Ascending aorta (tissue), 2 donors: ENCODE data around the gene VEZT. TPM values are rescaled to one million over a fixed set of nuclear protein-coding genes. Genes with fewer than 3 reads are reported as not detected.

Source experiments
- DNase-seq, 2 donors: peaks; one replicate each; pipeline ENCODE4 v3.0.0-alpha.2; 2019; ENCODE audit warnings: low spot score in 2 of 2
- H3K27ac ChIP-seq, 2 donors: fragments of 200-600 bp; sonication (generic); one replicate each; pipeline ENCODE4 v1.5.1; 2016 to 2017; ENCODE audit warnings: mild to moderate bottlenecking in 1 of 2
- H3K27me3 ChIP-seq: fragments of 200-600 bp; sonication (generic); one replicate; pipeline ENCODE4 v1.5.1; 2017
- H3K36me3 ChIP-seq, 2 donors: fragments of 200-600 bp; sonication (generic); one replicate each; pipeline ENCODE4 v1.5.1; 2016
- H3K4me1 ChIP-seq, 2 donors: fragments of 200-600 bp; sonication (generic); one replicate each; pipeline ENCODE4 v1.5.1; 2016 to 2017; ENCODE audit warnings: mild to moderate bottlenecking in 1 of 2
- H3K4me3 ChIP-seq, 2 donors: fragments of 200-600 bp; sonication (generic); one replicate each; pipeline ENCODE4 v1.5.1; 2016 to 2017; ENCODE audit warnings: mild to moderate bottlenecking in 1 of 2
- H3K9me3 ChIP-seq, 2 donors: fragments of 200-600 bp; sonication (generic); one replicate each; pipeline ENCODE4 v1.5.1; 2016
- intact Hi-C: fragments of 100-400 bp; cut with DNase I; formaldehyde crosslinking; loops from one replicate; pipeline ENCODE4 v1.15.1; 2023
- total RNA-seq: library from RNA; depleted of rRNA; stranded (reverse); fragments of >200 nt; gene quantifications from one replicate; pipeline ENCODE4 v1.1.0, GENCODE V29; 2016
- TF ChIP-seq, protein P1 (sequence below), 3 experiments: fragments of 200-600 bp in 2 of 3; fragments of 450-650 bp in 1 of 3; sonication (generic) in 2 of 3; IDR thresholded peaks; one replicate each; pipeline ENCODE4 v1.5.1; 2016 to 2019; ENCODE audit warnings: antibody characterized with exemption in 3 of 3, mild to moderate bottlenecking in 1 of 3, moderate library complexity in 1 of 3

VEZT gene
- total RNA-seq, 1 donor from 2014 or later = 141 TPM

GRCh38 chr12:95326445-95326844 is 108.8 kb downstream of the VEZT start:
- H3K9me3 ChIP-seq = no peaks in the 10 kb centered on the region
- no peak for DNase-seq
- no peaks in the 10 kb centered on the region for H3K36me3 ChIP-seq
- peaks cover 0 to 2% of the 10 kb centered on the region in 2 donors for H3K4me1 ChIP-seq
- no peak overlapping the region for H3K4me3 ChIP-seq
- H3K27me3 ChIP-seq = no peaks in the 10 kb centered on the region
- TF ChIP-seq, protein P1, sequence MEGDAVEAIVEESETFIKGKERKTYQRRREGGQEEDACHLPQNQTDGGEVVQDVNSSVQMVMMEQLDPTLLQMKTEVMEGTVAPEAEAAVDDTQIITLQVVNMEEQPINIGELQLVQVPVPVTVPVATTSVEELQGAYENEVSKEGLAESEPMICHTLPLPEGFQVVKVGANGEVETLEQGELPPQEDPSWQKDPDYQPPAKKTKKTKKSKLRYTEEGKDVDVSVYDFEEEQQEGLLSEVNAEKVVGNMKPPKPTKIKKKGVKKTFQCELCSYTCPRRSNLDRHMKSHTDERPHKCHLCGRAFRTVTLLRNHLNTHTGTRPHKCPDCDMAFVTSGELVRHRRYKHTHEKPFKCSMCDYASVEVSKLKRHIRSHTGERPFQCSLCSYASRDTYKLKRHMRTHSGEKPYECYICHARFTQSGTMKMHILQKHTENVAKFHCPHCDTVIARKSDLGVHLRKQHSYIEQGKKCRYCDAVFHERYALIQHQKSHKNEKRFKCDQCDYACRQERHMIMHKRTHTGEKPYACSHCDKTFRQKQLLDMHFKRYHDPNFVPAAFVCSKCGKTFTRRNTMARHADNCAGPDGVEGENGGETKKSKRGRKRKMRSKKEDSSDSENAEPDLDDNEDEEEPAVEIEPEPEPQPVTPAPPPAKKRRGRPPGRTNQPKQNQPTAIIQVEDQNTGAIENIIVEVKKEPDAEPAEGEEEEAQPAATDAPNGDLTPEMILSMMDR (IDR thresholded peaks at IDR 0.05) = no peak
- no peak overlapping the region for H3K27ac ChIP-seq
- intact Hi-C loops = no loop called here

GRCh38 chr12:95326855-95327254 is 109.2 kb downstream of the VEZT start:
- H3K4me1 ChIP-seq = peaks cover 0 to 2% of the 10 kb centered on the region in 2 donors
- no peaks in the 10 kb centered on the region for H3K36me3 ChIP-seq
- no peaks in the 10 kb centered on the region for H3K9me3 ChIP-seq
- H3K4me3 ChIP-seq = no peak overlapping the region
- DNase-seq = no peak
- no peaks in the 10 kb centered on the region for H3K27me3 ChIP-seq
- intact Hi-C loops = no loop called here
- TF ChIP-seq, protein P1 (IDR thresholded peaks at IDR 0.05) = no peak
- no peak overlapping the region for H3K27ac ChIP-seq

- TF ChIP-seq, protein P1 (IDR thresholded peaks at IDR 0.05) = no peak
- H3K4me1 ChIP-seq = no peaks in the 10 kb centered on the region
- H3K27ac ChIP-seq = no peak overlapping the region
- DNase-seq = no peak
- H3K27me3 ChIP-seq = no peaks in the 10 kb centered on the region
- no peaks in the 10 kb centered on the region for H3K9me3 ChIP-seq
- intact Hi-C loops = no loop called here
- H3K4me3 ChIP-seq = no peak overlapping the region
- no peaks in the 10 kb centered on the region for H3K36me3 ChIP-seq
Observed at GRCh38 chr12:95328708-95329107, 111.1 kb downstream of the VEZT start.

DNA sequence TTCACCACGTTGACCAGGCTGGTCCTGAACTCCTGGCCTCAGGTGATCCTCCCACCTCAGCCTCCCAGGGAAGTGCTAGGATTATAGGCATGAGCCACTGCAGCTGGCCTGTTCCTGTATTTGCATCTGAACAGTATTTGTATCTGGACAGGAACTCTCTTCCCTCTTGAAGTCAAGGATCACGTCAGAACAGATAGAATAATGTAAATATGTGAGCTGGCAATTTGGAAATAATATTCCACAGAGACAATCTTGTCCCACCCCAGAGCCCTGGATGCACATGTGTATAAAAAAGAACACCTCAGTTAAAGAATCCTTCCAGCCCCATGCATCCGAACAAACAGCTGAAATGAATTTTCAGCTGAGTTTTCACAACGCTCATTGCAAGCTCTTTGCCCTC is 118.3 kb downstream of the VEZT start:
- H3K9me3 ChIP-seq = no peaks in the 10 kb centered on the region
- H3K36me3 ChIP-seq = no peaks in the 10 kb centered on the region
- H3K4me3 ChIP-seq = peak overlapping the region in 1 of 2 donors; percentile 5
- H3K27me3 ChIP-seq = no peaks in the 10 kb centered on the region
- H3K4me1 ChIP-seq = peaks cover 0 to 5% of the 10 kb centered on the region in 2 donors
- intact Hi-C loops = loop anchor here (1.0 to 5.0 kb wide), 5 partner anchors 119 to 789 kb away; partner anchors contain the start of genes FGD6, NR2C1 and VEZT
- H3K27ac ChIP-seq = peak overlapping the region; percentile 59 to 78
- no peak for DNase-seq
- TF ChIP-seq, protein P1 (IDR thresholded peaks at IDR 0.05) = no peak

DNA sequence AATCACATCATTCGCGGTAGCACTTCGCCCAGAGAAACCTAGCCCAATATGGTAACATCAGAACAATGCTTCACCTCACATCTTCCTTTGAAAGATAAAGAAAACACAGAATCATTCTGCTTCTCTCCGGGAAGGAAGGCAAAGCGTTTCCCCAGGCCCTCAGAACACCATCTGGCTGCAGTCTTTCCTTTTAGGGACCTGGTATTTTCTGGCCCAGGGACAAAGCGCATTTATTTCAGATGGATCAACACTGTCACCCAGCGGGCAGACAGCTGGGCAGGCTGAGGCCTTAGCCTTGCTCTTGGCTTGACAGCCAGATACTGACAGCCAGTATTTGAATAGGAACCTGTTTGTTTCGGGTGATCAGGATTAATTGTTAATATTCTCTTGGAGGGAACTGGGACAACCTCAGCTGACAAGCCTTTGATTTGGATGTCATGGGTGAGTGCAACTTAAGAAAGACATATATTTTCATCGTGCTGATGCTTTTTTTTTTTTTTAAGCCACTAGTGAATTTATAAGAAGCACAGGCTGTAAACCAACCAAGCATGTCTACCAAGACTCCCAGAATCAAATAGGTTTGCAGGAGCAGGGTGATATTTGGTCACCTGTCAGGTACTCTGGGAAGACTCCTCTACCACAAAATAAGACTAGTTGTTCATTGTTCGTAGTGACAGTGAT is 118.9 kb downstream of the VEZT start:
- no peaks in the 10 kb centered on the region for H3K9me3 ChIP-seq
- TF ChIP-seq, protein P1 (IDR thresholded peaks at IDR 0.05) = peak; percentile 78 to 97 (median 85)
- H3K27me3 ChIP-seq = no peaks in the 10 kb centered on the region
- peaks cover 0 to 5% of the 10 kb centered on the region in 2 donors for H3K4me1 ChIP-seq
- peak overlapping the region; percentile 59 to 78 for H3K27ac ChIP-seq
- no peaks in the 10 kb centered on the region for H3K36me3 ChIP-seq
- intact Hi-C loops = loop anchor here (1.0 to 5.0 kb wide), 5 partner anchors 119 to 790 kb away; partner anchors contain the start of genes FGD6, NR2C1 and VEZT
- peak in 1 of 2 donors; percentile 82 for DNase-seq
- peak overlapping the region in 1 of 2 donors; percentile 5 for H3K4me3 ChIP-seq
